Activated T-cell treated with anti-CD3 and anti-CD28 coated beads, Interleukin-2, amount 50 U/mL, for 72 hours (primary cell): Measurements from ENCODE around the gene KCNA10. TPM values are rescaled to one million over a fixed set of nuclear protein-coding genes. Genes with fewer than 3 reads are reported as not detected.

Experiments
- ATAC-seq, 2 donors: fragments of 150-1000 bp; cut with Tn5 transposase; replicated peaks in 1 of 2; 2 replicates each; pipeline ENCODE4 v1.10.0; 2021; ENCODE audit warnings: moderate library complexity in 2 of 2, mild to moderate bottlenecking in 1 of 2
- DNase-seq, 2 donors: peaks; one replicate each; pipeline ENCODE4 v3.0.0; 2021 to 2022; ENCODE audit warnings: mixed read lengths in 1 of 2
- H3K27ac Mint-ChIP-seq: one replicate; pipeline ENCODE4 v1.8.0; 2022; ENCODE audit warnings: mild to moderate bottlenecking, moderate library complexity, mixed read lengths
- H3K27me3 Mint-ChIP-seq: one replicate; pipeline ENCODE4 v1.8.0; 2022; ENCODE audit warnings: low read depth, mixed read lengths
- H3K36me3 Mint-ChIP-seq, 2 donors: one replicate each; pipeline ENCODE4 v1.8.0; 2022; ENCODE audit warnings: mixed read lengths in 2 of 2, mild to moderate bottlenecking in 1 of 2; ENCODE audit not compliant: insufficient read depth in 2 of 2
- H3K4me1 Mint-ChIP-seq: one replicate; pipeline ENCODE4 v1.8.0; 2022; ENCODE audit warnings: low read depth, mixed read lengths
- H3K4me3 Mint-ChIP-seq, 2 donors: one replicate each; pipeline ENCODE4 v1.8.0; 2022; ENCODE audit warnings: mild to moderate bottlenecking in 2 of 2, mixed read lengths in 2 of 2, moderate library complexity in 2 of 2
- H3K9me3 Mint-ChIP-seq, 2 donors: one replicate each; pipeline ENCODE4 v1.8.0; 2022; ENCODE audit warnings: mixed read lengths in 2 of 2
- total RNA-seq, 2 donors: library from RNA; stranded (reverse); gene quantifications; one replicate each; pipeline ENCODE4 v1.2.3, GENCODE V29; 2022

Gene KCNA10
- not detected for total RNA-seq

DNA sequence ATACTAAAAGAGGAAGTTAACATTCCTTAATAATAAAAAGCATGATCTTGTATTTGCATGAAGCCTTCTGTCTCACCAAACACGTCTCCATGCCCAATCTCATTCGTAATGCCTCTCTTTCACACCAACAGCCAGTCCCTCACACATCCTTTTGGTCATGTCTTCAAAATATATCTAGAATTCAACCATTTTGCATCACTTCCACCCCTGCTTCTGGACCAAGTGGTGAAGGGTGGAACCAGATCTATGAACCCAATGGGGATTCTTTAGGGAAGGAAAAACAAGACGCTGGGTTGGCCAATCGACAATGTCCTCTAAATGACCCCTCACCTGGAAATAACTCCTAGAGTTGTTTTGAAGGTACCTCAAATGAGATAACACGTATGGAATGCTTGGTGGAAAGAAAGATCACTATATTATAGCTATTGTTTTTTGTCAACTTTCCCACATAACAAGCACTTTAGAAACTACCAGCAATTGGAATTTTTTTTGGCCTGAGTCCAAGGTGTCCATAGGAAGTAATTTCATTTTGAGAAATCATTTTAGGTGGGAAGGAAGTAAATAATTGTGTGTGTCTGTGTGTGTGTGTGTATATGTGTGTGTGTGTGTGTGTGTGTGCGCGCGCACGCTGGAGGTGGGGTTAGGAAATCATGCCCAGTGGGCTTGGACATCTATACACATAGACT, at the start of gene KCNA10:
TSS of gene KCNA10 (minus strand) at position 51 of the 686 bp plus-strand sequence. CDS start 388 bp downstream, outside the sequence.
- Mint-ChIP-seq H3K27ac (no peak within 1 kb of the TSS), H3K9me3 (no peaks in the 10 kb centered on the region), H3K4me3 (no peak within 1 kb of the TSS), H3K27me3 (peaks cover 26% of the 10 kb centered on the region), H3K36me3 (no peaks in the 10 kb centered on the region), H3K4me1 (no peaks in the 10 kb centered on the region)
- ATAC-seq (no peak), DNase-seq (no peak)

DNA sequence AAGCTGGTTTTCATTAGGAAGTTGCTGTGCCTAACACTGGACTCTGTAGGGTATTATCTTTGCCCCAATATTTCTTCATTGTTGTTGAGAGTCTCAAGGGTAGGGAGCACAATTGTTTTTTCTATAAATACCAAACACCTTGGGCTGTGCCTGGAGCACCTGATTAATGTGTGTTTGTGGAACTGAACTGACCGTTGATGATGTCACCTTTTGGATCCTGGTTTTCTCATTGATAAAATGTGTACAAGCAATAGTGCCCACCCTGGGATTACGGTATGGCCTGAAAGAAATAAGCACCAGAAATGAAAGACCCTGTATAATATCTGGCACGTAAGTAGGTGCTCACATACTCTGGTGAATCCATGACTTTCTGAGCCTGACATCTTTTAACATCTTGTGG, 47.9 kb upstream of the KCNA10 start:
- DNase-seq (no peak), ATAC-seq (no peak)
- H3K27ac Mint-ChIP-seq = no peak overlapping the region
- H3K27me3 Mint-ChIP-seq = peaks cover 37% of the 10 kb centered on the region
- no peaks in the 10 kb centered on the region for H3K36me3 Mint-ChIP-seq
- H3K4me1 Mint-ChIP-seq = no peaks in the 10 kb centered on the region
- no peaks in the 10 kb centered on the region for H3K9me3 Mint-ChIP-seq
- no peak overlapping the region for H3K4me3 Mint-ChIP-seq

- H3K4me1 Mint-ChIP-seq = no peaks in the 10 kb centered on the region
- no peak for DNase-seq
- ATAC-seq = no peak
- no peaks in the 10 kb centered on the region for H3K36me3 Mint-ChIP-seq
- H3K27me3 Mint-ChIP-seq = peaks cover 28% of the 10 kb centered on the region
- H3K27ac Mint-ChIP-seq = no peak overlapping the region
- no peaks in the 10 kb centered on the region for H3K9me3 Mint-ChIP-seq
- H3K4me3 Mint-ChIP-seq = no peak overlapping the region
Observed at GRCh38 chr1:110565565-110565964, 46.6 kb upstream of the KCNA10 start.

DNA sequence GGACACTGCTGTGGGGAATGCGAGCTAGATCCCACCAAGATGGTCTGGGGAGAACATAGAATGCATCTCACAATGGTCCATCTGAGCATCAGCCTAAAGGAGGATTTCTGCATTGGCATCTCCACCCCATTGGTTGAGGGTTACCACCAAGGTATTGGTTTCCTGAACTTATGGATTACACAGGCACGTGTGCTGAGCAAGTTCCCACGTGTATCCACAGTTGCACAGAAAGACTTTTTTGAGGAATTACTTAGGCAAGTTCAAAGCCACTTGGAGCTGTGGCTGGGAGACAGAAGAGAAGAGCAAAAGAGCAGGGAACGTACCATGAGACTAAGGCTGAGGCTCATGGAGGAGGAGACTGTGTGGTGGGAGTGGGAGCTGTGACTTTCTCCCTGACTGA, 44.1 kb upstream of the KCNA10 start:
- H3K27me3 Mint-ChIP-seq = peaks cover 33% of the 10 kb centered on the region
- ATAC-seq = no peak
- H3K36me3 Mint-ChIP-seq = no peaks in the 10 kb centered on the region
- DNase-seq = no peak
- H3K4me3 Mint-ChIP-seq = no peak overlapping the region
- H3K27ac Mint-ChIP-seq = no peak overlapping the region
- peaks cover 9% of the 10 kb centered on the region for H3K4me1 Mint-ChIP-seq
- H3K9me3 Mint-ChIP-seq = no peaks in the 10 kb centered on the region

GRCh38 chr1:110561596-110561995, 42.6 kb upstream of the KCNA10 start:
- no peak overlapping the region for H3K4me3 Mint-ChIP-seq
- H3K4me1 Mint-ChIP-seq = peaks cover 9% of the 10 kb centered on the region
- no peak for ATAC-seq
- H3K36me3 Mint-ChIP-seq = no peaks in the 10 kb centered on the region
- no peaks in the 10 kb centered on the region for H3K9me3 Mint-ChIP-seq
- no peak overlapping the region for H3K27ac Mint-ChIP-seq
- DNase-seq = no peak
- H3K27me3 Mint-ChIP-seq = peaks cover 41% of the 10 kb centered on the region

GRCh38 chr1:110559157-110559556, 40.2 kb upstream of the KCNA10 start:
- Mint-ChIP-seq H3K4me3 (no peak overlapping the region), H3K36me3 (no peaks in the 10 kb centered on the region), H3K27me3 (peaks cover 40% of the 10 kb centered on the region), H3K4me1 (peaks cover 14% of the 10 kb centered on the region), H3K9me3 (no peaks in the 10 kb centered on the region), H3K27ac (no peak overlapping the region)
- DNase-seq = peak; percentile 23 to 36
- ATAC-seq = peak; percentile 75 to 76

DNA sequence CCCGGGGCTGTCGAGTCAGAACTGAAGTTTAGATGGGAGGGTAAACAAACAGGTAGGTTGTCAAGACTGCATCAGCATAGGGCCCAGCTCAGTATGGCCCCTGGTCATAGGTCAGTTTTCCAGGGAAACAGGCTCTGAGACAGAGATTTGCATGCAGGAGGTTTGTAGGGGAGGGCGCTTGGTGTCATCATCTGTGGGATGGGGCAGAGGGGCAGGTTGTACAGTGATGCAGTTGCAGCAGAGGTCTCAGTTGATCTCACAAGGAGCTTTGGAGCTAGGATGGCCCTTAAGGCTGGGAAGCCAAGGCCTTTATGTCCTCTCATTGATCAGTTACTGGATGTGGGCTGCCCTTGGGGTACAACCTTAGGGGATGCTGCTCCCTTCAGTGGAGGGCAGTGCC, 38.5 kb upstream of the KCNA10 start:
- no peak for DNase-seq
- H3K4me1 Mint-ChIP-seq = peaks cover 14% of the 10 kb centered on the region
- H3K9me3 Mint-ChIP-seq = no peaks in the 10 kb centered on the region
- no peaks in the 10 kb centered on the region for H3K36me3 Mint-ChIP-seq
- H3K4me3 Mint-ChIP-seq = no peak overlapping the region
- ATAC-seq = no peak
- peaks cover 48% of the 10 kb centered on the region for H3K27me3 Mint-ChIP-seq
- no peak overlapping the region for H3K27ac Mint-ChIP-seq

- no peaks in the 10 kb centered on the region for H3K9me3 Mint-ChIP-seq
- peaks cover 48% of the 10 kb centered on the region for H3K27me3 Mint-ChIP-seq
- DNase-seq = no peak
- no peak overlapping the region for H3K27ac Mint-ChIP-seq
- ATAC-seq = no peak
- peaks cover 14% of the 10 kb centered on the region for H3K4me1 Mint-ChIP-seq
- no peaks in the 10 kb centered on the region for H3K36me3 Mint-ChIP-seq
- no peak overlapping the region for H3K4me3 Mint-ChIP-seq
Observed at GRCh38 chr1:110556471-110556807, 37.5 kb upstream of the KCNA10 start.

DNA sequence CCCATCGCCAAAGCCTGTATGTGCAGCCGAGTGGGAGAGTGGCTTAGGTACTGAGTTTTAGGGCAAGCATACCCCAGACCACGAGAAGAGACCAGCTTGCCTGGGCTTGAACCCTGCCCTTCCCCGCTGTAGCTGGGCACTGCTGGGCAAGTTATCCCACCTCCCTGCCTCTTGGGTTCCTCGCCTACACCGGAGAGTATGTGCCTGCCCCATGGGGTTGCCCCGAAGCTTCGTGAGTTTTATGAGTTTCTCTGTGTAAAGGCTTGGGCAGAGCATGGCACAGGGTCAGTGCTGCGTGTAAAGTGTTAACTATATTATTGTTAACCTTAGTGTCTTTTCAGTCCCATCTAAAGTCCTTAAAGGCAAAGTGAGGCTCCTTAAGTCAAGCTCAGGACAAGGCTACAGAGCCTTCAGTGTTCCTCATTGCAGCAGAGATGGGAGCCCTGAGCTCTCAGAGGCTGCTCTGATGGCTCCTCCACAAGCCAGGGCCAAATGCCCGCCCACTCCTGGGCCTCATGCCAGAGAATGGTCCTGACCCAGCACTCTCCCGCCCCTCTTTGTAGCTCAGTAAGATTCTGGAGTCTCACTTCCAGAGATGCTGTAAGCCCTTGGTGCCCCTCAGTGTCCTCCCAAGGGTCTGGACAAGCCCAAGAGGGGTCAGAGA, 37.0 kb upstream of the KCNA10 start:
- H3K4me3 Mint-ChIP-seq = peak overlapping the region; percentile 18 to 54
- H3K27me3 Mint-ChIP-seq = peaks cover 48% of the 10 kb centered on the region
- no peak for DNase-seq
- no peak overlapping the region for H3K27ac Mint-ChIP-seq
- H3K9me3 Mint-ChIP-seq = no peaks in the 10 kb centered on the region
- no peaks in the 10 kb centered on the region for H3K36me3 Mint-ChIP-seq
- ATAC-seq = no peak
- H3K4me1 Mint-ChIP-seq = peaks cover 14% of the 10 kb centered on the region

DNA sequence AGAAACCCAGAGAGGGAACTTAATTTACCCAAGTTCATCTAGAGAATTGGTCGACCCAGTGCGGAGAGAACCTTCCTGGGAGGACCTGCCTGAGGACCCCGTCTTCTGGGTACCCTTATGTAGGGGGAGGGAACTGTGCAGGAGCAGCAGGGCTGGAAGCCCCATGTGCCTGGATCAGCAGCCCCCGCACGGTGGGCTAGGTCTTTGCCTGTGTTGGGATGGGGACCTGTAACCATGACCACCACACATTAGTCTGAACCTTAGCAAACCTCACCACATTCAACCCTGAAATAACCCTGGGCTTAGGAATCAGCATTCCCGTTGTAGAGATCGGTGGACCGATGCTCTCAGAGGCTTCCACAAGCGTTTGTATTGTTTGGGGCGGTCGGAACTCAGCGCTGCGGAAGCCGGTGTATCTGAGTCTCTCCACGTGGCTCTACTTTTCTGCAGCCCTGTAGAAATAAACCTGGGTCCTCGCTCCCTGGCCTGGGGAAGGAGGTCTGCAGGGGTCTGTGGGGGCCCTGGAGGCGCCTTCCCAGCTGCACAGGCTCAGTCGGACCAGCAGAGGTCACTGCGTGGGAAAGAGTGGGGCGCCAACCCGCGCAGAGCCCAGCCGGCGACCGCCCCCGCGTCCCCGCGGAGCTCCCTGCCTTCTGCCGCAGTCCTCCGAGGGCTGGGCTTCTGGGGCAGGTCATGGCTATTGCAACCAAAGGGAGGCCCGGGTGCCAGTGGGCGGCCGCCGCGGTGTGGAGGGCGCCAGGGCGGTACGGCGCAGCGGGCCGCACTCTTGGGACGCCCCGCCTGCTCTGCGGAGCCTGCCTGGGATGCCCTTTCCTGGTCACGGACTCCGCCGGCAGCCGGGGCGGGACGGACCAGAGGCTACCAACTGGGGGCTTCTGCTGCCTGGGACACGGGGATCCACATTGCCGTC, 36.2 kb upstream of the KCNA10 start:
- H3K27me3 Mint-ChIP-seq = peaks cover 48% of the 10 kb centered on the region
- no peaks in the 10 kb centered on the region for H3K9me3 Mint-ChIP-seq
- ATAC-seq (peak; percentile 84 to 85), DNase-seq (peak; percentile 65 to 70)
- peak overlapping the region; percentile 50 to 54 for H3K4me3 Mint-ChIP-seq
- H3K4me1 Mint-ChIP-seq = peaks cover 14% of the 10 kb centered on the region
- no peak overlapping the region for H3K27ac Mint-ChIP-seq
- H3K36me3 Mint-ChIP-seq = no peaks in the 10 kb centered on the region

DNA sequence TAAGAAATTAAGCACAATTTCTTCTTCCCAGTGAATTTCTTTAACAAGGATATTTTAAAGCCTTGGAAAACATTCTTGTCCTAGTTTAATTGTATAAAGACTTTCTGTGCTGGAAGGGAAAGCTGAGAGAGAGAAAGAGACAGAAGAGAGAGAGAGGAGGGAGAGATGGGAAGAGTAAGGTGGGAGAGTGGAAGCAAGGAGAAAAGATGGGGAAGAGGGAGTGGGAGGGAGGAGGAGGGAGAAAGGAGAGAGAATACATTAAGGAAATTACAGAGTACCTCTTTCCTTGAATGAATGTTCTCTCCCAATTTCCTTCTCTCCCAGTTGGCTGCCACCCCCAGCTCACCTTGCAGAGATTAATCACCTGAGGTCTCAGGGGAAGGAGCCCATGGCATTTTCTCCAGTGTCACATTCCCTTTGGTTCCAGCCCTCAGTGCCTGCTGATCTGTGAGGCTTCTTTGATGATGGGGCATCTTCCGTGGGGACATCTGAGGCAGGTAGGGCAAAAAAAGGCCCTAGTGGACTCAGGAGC, 32.4 kb upstream of the KCNA10 start:
- Mint-ChIP-seq H3K36me3 (no peaks in the 10 kb centered on the region), H3K27ac (no peak overlapping the region), H3K4me3 (no peak overlapping the region), H3K4me1 (peaks cover 5% of the 10 kb centered on the region), H3K9me3 (no peaks in the 10 kb centered on the region), H3K27me3 (peaks cover 27% of the 10 kb centered on the region)
- no peak for DNase-seq
- ATAC-seq = no peak

DNA sequence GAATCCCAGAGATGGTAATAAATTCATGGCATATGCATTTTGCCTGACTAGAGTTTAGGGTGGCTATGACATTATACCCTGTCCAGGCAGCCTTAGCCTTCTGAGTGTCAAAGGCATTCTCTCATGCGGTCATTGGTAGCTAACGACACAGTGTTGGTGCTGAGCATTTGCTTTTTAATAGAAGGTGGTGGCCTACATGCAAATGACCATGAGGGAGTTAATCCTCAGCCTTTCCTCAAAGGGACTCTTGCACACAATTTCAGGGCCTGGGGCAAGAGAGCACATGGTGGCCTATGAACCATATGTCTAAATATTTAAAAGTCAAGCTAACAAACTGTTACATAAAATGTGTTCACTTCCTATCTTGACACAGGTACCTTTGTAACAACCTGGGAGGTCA, 30.9 kb upstream of the KCNA10 start:
- Mint-ChIP-seq H3K4me1 (peaks cover 1% of the 10 kb centered on the region), H3K9me3 (no peaks in the 10 kb centered on the region), H3K36me3 (no peaks in the 10 kb centered on the region), H3K27ac (no peak overlapping the region), H3K4me3 (no peak overlapping the region), H3K27me3 (peaks cover 33% of the 10 kb centered on the region)
- ATAC-seq = no peak
- DNase-seq = no peak

DNA sequence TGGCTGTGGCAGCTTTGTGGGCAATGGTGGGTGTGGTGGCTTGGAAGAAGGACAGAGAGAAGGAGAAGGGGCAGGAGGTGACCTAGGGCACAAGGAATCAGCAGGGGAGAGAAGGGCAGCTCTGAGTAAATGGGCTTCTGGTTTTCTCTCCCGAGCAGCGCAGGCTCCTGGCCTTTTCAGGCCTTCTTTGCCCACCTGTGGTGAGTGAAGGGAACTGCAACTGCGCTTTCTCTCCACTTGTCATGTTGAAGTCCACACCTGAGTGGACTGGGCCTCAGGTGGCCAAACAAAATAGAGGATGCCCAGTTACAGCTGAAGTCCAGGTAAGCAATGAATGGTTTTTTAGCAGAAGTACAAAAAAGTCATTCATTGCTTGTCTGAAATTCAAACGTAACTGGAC, 29.4 kb upstream of the KCNA10 start:
- no peak for DNase-seq
- no peaks in the 10 kb centered on the region for H3K4me1 Mint-ChIP-seq

More for the DNA sequence above, 29.4 kb upstream of the KCNA10 start:
- Mint-ChIP-seq H3K27me3 (peaks cover 26% of the 10 kb centered on the region), H3K9me3 (no peaks in the 10 kb centered on the region), H3K4me3 (no peak overlapping the region), H3K36me3 (no peaks in the 10 kb centered on the region), H3K27ac (no peak overlapping the region)
- ATAC-seq = no peak
